ENCODE data around the gene TAGLN.
"Not testable (repeated sequence)": the region's sequence is repeated elsewhere in the genome, so short reads cannot be mapped to it uniquely, and the experiment has no call there.

TAGLN gene

DNA sequence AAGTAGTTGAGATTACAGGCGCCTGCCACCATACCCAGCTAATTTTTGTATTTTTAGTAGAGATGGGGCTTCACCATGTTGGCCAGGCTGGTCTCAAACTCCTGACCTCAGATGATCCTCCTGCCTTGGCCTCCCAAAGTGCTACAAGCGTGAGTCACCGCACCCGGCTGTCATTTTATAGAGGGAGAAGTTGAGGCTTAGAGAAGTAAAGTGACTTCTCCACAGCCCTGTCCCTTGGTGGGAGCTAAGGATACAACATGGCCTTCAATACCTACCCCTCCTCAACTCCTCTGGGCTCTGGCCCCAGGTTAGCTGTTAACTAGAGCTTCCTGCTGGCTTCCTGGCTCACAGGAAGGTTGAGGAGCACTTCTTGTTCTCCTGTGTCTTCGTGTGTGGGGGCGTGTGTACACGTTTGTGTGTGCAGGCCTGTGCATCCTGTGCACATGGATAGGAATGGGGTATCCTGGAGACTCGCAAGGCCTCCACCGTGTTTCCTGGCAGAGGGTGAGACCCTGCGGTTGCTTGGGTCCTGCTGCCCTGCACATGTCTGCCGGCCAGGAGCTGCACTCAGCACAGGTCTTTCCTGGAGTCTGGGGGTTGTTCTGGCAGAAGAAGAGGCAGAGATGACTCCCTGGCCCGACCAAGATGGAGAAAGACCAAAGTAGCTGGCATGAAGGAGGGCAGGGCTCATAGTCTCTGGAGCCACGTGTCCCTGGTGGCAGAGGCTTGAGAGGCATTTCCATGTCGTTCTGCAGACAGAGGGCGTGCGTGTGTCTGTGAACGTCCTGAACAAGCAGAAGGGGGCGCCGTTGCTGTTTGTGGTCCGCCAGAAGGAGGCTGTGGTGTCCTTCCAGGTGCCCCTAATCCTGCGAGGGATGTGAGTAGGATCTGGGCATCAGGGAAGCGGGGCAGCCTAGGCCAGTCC lies 18.2 kb upstream of the TAGLN start:
- peak; percentile 76 for DNase-seq (ENCODE audit: low read depth)

DNA sequence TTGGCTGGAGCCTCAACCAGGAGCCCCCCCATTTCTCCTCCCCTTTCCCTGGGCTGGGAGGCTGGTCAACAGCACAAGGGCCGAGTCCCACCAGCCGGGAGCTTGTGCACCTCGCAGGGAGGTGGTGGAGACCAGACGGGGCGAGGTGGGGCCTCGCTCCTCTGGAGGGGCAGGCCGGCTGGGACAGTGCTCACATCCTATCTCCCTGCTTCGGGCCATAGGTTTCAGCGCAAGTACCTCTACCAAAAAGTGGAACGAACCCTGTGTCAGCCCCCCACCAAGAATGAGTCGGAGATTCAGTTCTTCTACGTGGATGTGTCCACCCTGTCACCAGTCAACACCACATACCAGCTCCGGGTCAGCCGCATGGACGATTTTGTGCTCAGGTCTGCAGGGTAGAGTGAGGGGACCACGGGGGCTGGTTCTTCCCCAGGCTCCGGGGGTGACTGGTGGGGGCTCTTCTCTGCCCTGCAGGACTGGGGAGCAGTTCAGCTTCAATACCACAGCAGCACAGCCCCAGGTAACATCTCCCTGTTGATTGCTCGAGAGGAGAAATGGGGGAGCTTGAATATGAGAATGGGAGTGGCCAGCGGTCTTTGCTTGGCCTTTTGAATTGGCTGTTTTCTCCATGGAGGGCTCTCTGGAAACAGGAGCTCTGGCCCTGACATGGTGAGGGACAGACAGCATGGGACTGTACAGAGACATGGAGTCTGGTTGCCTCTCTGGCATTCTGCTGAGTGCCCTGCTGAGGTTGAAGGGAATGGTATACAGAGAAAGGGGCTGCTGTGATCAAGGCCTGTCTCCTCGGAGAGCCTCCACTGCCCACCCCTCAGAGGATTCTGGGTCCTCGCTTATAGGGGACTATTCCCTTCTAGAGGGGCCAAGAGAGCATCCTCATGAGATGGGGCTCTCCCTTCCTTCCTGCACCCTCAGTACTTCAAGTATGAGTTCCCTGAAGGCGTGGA lies 17.3 kb upstream of the TAGLN start:
- DNase-seq (ENCODE audit: low read depth), result no peak

DNA sequence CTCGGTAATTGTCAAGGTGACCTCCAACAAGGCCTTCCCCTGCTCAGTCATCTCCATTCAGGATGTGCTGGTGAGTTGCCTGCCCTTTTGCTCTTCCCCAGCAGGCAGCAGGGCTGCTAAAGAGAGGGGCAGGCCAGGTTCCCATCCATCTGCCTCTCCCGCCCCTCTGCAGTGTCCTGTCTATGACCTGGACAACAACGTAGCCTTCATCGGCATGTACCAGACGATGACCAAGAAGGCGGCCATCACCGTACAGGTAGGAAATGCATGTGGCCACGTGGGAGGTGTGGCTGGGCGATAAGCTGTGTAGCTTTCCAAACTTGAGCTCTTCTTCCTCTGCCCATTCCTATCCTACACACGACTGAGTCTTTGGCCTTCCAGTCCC lies 16.6 kb upstream of the TAGLN start:
- no peak for DNase-seq (ENCODE audit: low read depth)

DNA sequence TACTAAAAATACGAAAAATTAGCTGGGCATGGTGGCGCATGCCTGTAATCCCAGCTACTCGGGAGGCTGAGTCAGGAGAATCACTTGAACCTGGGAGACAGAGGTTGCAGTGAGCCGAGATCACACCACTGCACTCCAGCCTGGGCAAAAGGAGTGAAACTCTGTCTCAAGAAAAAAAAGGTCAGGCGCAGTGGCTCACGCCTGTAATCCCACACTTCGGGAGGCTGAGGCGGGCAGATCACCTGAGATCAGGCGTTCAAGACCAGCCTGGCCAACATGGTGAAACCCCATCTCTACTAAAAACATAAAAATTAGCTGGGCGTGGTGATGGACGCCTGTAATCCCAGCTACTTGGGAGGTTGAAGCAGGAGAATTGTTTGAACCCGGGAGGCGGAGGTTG lies 16.0 kb upstream of the TAGLN start:
- not testable (repeated sequence) for DNase-seq (ENCODE audit: low read depth)

DNA sequence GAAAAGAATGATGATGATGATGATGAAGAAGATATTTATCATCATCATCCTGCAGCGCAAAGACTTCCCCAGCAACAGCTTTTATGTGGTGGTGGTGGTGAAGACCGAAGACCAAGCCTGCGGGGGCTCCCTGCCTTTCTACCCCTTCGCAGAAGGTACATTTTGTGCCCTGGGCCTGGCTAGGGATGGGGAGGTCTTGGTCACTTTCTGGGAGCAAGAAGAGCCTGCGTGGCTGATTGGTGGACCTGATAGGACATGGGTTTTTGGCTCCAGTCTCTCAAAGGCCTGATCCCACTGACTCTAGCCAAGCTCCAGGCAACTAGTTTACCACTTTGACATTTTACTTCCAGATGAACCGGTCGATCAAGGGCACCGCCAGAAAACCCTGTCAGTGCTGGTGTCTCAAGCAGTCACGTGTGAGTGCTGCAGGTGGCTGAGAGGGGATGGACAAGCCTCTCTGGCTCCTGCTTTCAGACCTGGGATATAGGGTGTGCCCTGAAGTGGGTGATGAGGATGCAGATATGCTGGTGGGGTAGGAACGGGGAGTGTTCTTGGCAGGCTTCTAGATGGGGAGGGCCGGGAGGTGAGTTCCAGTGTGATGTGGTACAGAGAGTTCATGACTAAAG lies 15.3 kb upstream of the TAGLN start:
- DNase-seq (ENCODE audit: low read depth), result no peak

DNA sequence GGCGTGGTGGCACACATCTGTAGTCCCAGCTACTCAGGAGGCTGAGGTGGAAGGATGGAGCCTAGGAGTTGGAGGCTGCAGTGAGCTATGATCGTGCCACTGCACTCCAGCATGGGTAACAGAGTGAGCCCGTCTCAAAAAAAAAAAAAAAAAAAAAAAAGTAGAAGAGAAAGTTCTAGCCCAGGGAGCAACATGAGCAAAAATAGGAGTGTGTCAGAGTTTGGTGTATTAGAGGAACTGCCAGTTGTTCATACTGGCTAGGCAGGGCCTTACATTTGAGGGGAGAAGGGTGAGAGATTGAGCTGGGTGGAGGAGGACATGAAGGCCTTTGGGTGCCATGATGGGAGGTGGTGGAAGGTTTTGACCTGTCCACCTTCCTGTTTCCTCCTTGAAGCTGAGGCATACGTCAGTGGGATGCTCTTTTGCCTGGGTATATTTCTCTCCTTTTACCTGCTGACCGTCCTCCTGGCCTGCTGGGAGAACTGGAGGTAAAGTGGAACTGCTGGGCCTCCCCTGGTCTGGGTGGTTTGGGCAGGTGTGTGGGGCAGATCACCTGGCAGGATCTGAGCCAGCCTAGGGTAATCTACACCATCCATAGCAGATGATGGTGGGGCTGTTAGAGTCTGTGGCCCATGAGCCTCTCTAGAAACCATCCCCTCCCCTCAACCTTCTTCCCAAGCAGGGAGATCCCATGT lies 13.3 kb upstream of the TAGLN start:
- DNase-seq (ENCODE audit: low read depth), result no peak

DNA sequence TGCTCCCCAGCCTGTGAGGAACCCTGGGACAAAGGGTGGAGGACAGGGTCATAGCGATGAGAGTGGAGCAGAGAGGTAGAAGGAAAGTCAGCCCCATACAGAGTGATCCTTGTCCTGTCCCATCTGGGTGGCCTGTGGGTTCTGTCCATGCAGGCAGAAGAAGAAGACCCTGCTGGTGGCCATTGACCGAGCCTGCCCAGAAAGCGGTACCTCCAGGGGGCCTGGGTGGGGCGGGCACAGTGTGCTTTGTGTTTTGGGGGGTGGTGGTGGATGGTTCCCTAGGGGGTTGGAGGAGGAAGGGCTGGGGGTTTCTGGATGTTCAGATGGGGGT lies 12.8 kb upstream of the TAGLN start:
- DNase-seq (ENCODE audit: low read depth), result no peak

DNA sequence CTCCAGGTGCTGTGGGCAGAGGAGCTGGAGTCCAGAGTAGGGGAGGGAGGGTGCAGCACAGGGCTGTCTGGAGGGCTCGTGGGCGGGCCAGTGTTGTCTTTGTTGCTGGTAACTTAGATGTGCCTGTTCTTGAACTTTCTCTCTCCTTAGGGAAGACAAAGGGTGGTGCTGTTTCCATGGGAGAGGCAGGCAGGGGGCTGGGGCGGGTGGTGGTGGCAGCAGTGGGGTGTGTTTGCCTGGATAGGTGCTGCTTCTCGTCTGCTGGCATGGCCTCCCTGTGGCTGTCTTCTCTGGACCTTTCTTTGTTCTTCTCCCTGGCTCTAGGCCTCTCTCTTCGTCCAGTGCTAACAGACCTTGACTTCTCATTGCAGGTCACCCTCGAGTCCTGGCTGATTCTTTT lies 12.2 kb upstream of the TAGLN start:
- DNase-seq (ENCODE audit: low read depth), result no peak

DNA sequence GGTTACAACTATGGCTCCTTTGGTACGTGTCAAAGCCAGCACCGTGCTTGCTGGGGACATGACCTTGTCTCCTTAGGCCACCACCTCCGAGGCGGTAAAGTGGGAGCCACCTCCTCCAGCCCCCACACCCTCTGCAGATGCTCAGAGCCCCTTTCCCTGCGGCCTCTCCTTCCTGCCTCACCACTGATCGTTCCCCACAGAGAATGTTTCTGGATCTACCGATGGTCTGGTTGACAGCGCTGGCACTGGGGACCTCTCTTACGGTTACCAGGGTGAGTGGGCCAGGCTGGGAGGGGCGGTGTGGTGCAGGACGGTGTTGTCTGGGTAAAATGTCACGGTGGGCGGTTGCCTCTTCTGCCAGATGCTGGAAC lies 11.8 kb upstream of the TAGLN start:
- no peak for DNase-seq (ENCODE audit: low read depth)

DNA sequence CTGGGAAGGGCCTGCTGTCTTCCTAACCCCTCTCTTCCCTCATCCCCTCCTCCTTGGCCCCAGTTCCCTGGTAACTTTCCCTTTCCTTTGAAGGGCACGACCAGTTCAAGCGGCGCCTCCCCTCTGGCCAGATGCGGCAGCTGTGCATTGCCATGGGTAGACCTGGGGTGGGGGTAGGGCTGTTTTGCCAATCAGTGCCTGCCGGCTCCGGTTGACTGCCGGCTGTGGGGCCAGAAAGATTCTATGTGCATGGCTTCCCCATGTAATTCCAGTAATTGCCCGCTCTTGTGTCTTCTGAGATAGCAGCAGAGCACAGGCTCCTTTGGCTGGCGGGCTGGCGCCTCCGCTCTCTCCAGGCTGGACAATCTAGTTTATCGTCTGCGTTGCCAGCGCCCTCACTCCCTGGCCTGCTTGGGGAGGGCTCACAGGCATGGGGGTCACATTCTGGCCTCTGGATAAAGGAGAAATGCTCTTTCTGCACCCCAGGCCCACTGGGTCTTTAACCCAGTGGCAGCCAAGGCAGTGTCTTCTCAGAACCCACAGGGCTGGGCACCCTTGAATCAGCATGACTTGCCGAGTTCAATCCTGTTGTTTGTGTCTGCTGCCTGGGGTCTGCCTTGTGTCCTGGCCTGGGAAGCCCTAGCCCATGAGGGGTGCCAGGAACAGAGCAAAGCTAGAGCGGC lies 11.2 kb upstream of the TAGLN start:
- no peak for DNase-seq (ENCODE audit: low read depth)

DNA sequence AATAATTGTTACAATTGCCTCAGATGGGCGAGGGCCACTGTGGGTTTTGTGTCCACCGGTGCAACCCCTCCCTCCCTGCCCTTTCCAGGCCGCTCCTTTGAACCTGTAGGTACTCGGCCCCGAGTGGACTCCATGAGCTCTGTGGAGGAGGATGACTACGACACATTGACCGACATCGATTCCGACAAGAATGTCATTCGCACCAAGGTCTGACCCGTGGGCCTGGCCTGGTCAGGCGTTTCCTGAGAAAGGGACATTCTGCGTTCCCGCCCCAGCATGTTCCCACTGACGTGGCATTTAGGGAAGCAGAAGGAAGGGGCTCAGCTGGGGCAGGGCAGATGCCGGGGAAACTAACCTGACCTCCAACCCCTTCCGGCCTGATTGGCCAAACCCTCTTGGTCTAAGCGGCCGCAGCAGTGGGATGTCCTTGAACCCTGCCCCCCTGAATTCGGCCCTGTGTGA lies 10.5 kb upstream of the TAGLN start:
- no peak for DNase-seq (ENCODE audit: low read depth)

DNA sequence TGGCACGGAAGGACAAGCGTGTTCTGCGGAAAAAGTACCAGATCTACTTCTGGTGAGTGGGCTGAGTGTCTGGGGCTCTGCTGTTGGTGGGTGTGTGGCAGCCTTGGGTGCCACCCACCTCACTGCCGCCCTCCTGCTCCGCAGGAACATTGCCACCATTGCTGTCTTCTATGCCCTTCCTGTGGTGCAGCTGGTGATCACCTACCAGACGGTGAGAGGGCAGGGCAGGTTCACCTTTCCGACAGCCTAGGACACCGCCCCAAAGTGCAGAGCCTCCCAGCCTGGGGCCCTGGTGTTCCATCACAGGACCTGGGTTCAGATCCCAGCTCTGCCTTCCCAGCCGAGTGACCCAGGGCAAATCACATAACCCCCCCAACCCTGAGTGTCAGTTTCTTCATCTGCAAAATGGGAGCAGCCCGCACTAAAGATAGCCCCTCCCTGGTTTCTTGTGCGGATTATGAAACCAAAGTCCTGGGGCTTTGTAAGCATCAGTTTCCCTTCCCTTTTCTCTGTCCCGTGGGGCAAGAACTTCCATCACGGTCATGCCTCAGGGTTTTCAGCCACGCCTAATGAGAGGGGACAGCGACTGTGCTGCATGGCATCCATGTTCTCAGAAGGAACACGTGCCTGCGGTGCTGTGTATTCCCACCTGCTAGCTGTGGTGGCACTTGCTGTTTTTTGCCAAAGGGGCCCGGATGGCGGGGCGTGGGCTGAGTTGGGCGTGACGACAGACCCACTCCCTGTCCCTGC lies 9.8 kb upstream of the TAGLN start:
- DNase-seq (ENCODE audit: low read depth), result no peak

DNA sequence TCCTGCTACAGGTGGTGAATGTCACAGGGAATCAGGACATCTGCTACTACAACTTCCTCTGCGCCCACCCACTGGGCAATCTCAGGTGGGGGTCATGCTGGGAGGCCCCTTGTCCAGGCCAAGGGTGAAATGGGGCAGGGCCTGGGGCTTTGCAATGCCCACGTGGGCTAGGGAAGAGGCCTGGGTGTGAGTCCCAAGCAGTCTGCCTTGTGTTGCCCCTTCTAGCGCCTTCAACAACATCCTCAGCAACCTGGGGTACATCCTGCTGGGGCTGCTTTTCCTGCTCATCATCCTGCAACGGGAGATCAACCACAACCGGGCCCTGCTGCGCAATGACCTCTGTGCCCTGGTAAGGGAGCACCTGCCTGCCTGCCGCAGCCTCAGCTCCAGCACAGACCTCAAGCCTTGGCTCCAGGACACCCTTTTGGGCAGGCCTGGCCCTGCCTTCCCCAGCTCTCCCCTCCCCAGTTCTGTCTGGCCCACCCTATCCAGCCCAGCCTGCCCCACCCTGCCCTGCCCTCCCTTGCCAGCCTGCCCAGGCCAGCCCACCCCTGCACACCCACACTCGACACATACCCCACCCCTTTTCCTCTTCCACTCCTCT lies 9.1 kb upstream of the TAGLN start:
- DNase-seq (ENCODE audit: low read depth), result no peak

DNA sequence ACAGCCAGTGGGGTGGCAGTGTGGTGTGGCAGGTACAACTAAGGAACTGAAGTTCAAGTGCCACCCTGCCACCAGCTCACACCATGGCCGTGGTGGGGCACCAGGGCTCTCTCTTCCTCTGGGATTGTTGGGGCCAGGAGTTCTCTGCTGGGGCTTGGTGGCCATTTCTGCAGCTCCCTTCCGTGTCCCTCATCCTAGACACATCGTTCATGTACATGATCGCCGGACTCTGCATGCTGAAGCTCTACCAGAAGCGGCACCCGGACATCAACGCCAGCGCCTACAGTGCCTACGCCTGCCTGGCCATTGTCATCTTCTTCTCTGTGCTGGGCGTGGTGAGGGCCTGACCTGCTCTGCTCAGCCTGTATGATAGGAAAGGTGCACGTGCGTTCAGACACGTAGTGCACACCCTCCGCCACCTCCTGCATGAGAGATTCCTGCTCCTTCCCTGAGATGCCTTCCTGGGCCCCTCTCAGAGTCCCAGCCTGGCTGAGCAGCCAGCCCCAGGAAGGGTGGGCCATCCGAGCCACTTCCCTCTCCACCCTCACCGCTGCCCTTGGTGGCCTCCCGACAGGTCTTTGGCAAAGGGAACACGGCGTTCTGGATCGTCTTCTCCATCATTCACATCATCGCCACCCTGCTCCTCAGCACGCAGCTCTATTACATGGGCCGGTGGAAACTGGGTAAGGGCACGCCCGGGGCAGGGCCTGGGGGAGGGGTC lies 7.3 kb upstream of the TAGLN start:
- no peak for DNase-seq (ENCODE audit: low read depth)

DNA sequence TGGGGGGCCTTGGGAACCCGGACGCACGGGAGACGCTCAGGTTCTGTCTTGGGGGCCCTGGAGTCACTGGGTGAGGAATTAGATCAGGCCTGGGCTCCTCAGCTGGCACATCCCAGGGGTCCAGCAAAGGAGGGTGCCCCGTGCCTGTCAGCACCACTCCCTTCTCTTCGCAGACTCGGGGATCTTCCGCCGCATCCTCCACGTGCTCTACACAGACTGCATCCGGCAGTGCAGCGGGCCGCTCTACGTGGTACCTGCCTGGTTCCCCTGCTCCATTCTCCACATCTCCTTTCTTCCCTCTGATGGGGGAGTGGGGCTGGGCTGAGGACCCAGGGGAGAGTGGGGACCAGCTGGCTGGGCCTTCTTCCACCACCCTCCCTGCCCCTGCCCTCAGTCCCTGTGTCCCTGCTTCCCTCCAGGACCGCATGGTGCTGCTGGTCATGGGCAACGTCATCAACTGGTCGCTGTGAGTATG lies 6.7 kb upstream of the TAGLN start:
- DNase-seq (ENCODE audit: low read depth), result no peak

DNA sequence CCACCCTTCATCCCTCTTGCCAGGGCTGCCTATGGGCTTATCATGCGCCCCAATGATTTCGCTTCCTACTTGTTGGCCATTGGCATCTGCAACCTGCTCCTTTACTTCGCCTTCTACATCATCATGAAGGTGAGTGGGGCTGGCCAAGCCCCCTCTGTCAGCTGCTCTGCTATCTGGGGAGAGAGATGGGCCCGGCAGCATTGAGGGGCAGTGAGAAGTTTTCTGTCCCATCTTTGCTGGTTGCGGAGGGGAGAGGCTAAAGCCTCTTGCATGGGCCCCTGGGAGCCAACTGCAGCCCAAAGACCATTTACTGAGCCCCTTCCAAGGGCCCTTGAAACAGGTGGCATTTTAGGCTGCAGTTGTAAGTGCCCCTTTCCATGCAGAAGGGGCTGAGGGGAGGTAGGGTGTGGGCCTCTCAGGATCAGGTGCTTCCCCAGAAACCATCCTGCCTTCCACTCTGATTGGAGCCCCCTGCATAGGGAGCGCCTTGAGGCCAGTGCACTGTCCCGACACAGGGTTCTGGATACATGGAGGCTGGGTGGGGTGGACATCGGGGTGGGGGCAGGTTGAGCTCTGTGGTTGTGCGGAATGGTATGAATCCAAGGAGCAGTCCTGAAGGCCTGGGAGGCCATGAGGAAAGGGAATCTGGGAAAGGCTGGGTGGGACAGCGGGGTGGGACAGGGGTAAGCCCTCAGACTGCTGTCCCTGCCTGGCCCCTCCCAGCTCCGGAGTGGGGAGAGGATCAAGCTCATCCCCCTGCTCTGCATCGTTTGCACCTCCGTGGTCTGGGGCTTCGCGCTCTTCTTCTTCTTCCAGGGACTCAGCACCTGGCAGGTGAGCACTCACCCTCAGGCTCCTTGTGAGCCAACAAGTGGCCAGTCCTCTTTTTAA lies 5.8 kb upstream of the TAGLN start:
- no peak for DNase-seq (ENCODE audit: low read depth)

DNA sequence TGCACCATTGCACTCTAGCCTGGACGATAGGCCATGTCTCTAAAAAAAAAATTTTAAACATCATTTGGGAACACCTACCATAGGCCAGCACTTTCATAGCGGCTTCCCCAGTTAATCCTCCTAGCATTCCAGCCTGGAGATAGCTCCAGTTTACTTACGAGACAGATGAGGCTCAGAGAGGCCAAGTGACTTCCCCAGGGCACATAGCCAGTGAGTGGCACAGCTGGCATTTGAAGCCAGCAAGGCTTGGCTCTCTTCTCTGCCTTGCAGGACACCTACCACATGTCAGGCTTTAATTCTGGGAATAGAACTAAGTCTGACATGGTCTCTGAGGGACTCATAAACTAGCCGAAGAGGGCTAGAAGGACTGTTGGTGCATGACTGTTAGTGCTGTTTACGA lies 4.9 kb upstream of the TAGLN start:
- no peak for DNase-seq (ENCODE audit: low read depth)

DNA sequence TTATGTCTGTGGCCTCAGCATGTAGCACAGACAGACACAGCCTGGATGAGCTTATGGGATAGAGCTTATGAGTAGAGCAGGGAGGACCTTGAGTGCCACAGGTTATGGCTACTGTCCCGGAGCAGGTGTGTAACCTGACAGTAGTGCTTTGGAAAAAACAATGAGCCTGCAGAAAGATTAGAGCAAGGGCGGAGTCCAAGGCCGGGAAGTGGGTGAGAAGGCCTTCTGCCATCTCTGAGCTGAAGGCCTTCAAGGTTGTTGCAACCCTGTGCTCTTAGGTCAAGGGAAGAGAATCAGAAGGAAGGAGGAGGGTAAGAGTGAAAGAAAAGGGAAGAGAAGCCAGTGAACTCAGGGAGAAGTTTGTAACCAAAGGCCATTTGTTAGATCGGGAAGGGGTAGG lies 3.9 kb upstream of the TAGLN start:
- DNase-seq (ENCODE audit: low read depth), result no peak
